Epithelial cell of proximal tubule (primary cell): ENCODE measurements around the gene IDH2. TPM values are rescaled to one million over a fixed set of nuclear protein-coding genes. Genes with fewer than 3 reads are reported as not detected.
A peak's percentile ranks its signal among the peaks of the same experiment; 100 is the strongest.
"Not testable (repeated sequence)": the region's sequence is repeated elsewhere in the genome, so short reads cannot be mapped to it uniquely, and the experiment has no call there.

ENCODE experiments used
- DNase-seq: peaks from one replicate; pipeline ENCODE4 v3.0.0-alpha.2; 2011; ENCODE audit warnings: low read depth
- H3K4me3 ChIP-seq: 2 replicates; pipeline ENCODE4 v1.5.1; 2011; ENCODE audit warnings: low read depth, mild to moderate bottlenecking, low read length
- total RNA-seq: library from RNA; depleted of rRNA; stranded (reverse); fragments of >200 nt; gene quantifications from 2 replicates; pipeline ENCODE4 v1.2.3, GENCODE V29; 2015
- TF ChIP-seq, protein P1 (sequence below): conservative IDR thresholded peaks from 2 replicates; pipeline ENCODE4 v1.5.1; 2012; ENCODE audit warnings: low read depth, mild to moderate bottlenecking, low read length

The IDH2 gene
- total RNA-seq, 1 donor from 2014 or later = 170 TPM

DNA sequence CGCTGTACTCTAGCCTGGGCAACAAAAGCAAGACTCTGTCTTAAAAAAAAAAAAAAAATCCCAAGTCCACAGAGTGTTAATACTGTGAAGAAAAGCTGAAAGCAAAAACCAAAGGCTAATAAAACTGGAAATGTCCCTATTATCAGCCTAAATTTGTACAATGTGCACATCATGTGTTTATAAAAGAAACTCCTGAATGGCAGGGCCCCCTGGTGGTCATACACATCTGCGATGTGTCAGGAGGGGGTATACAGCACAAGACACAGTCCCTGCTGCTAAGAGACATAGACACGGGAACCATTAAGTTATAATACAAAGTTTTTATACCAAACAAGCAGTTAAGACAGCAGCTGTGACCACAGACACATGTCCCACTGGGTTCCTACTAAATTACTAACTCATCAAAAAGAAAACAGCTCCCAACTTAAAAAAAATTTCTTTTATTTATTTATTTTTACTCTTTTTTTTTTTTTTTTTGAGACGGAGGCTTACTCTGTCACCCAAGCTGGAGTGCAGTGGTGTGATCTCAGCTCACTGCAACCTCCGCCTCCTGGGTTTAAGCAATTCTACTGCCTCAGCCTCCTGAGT is 31.0 kb downstream of the IDH2 start:
- DNase-seq = no peak
- TF ChIP-seq, protein P1, sequence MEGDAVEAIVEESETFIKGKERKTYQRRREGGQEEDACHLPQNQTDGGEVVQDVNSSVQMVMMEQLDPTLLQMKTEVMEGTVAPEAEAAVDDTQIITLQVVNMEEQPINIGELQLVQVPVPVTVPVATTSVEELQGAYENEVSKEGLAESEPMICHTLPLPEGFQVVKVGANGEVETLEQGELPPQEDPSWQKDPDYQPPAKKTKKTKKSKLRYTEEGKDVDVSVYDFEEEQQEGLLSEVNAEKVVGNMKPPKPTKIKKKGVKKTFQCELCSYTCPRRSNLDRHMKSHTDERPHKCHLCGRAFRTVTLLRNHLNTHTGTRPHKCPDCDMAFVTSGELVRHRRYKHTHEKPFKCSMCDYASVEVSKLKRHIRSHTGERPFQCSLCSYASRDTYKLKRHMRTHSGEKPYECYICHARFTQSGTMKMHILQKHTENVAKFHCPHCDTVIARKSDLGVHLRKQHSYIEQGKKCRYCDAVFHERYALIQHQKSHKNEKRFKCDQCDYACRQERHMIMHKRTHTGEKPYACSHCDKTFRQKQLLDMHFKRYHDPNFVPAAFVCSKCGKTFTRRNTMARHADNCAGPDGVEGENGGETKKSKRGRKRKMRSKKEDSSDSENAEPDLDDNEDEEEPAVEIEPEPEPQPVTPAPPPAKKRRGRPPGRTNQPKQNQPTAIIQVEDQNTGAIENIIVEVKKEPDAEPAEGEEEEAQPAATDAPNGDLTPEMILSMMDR = peak; percentile 87
- no peak overlapping the region for H3K4me3 ChIP-seq

DNA sequence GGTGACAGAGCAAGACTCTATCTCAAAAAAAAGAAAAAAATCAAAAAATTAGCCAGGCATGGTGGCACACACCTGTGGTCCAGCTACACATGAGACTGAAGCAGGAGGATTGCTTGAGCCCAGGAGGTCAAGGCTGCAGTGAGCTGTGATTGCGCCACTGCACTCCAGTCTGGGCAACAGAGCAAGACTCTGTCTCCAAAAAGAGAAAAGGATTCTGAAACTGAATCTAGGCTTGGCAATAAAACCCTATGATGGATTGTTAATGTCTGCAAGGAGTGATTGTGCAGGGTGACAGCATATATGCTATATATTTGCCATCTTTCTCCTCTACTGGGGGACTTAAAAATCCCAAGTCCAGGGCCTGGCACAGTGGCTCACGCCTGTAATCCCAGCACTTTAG is 31.6 kb downstream of the IDH2 start:
- not testable (repeated sequence) for DNase-seq, H3K4me3 ChIP-seq

DNA sequence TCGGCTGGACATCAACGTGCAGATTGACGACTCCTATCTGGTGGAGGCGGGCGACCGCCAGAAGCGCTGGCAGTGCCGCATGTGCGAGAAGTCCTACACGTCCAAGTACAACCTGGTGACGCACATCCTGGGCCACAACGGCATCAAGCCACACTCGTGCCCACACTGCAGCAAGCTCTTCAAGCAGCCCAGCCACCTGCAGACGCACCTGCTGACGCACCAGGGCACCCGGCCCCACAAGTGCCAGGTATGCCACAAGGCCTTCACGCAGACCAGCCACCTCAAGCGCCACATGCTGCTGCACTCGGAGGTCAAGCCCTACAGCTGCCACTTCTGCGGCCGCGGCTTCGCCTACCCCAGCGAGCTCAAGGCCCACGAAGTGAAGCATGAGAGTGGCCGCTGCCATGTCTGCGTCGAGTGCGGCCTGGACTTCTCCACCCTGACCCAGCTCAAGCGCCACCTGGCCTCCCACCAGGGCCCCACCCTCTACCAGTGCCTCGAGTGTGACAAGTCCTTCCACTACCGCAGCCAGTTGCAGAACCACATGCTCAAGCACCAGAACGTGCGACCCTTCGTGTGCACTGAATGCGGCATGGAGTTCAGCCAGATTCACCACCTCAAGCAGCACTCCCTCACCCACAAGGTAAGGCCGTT is 34.2 kb downstream of the IDH2 start:
- H3K4me3 ChIP-seq = no peak overlapping the region
- TF ChIP-seq, protein P1 = no peak
- no peak for DNase-seq

DNA sequence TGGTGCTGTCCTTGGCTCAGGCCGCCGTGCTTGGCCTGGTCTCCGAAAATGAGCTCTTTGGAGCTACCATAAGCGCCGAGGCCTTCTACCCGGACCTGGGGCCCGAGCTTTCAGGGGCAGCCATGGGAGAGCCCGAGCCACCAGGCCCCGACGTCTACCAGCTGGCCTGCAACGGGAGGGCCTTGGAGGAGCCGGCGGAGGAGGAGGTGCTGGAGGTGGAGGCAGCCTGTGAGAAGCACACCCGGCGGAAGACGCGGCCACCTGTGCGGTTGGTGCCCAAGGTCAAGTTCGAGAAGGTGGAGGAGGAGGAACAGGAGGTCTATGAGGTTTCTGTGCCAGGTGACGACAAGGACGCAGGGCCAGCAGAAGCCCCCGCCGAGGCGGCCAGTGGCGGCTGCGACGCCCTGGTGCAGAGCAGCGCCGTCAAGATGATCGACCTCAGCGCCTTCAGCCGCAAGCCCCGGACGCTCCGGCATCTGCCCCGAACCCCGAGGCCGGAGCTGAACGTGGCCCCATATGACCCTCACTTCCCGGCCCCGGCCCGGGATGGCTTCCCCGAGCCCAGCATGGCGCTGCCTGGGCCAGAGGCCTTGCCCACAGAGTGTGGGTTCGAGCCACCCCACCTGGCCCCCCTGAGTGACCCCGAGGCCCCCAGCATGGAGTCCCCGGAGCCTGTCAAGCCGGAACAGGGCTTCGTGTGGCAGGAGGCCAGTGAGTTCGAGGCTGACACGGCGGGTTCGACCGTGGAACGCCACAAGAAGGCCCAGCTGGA is 34.9 kb downstream of the IDH2 start:
- DNase-seq = no peak
- no peak overlapping the region for H3K4me3 ChIP-seq
- TF ChIP-seq, protein P1 = no peak

DNA sequence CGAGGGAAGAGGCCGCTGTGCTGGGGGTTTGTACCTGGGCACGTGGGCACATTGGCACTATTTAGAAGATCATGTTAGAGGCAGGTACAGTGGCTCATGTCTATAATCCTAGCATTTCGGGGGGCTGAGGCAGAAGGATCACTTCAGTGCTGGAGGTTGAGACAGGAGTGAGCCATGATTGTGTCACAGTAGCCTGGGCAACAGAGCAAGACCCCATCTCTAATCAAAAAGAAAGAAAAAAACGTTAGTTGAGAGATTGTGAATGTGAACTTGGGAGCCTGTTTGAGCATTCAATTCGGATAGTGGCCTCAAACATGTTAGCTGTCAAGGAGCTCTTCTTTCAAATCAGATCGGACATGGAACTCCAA is 36.6 kb downstream of the IDH2 start:
- DNase-seq = no peak
- TF ChIP-seq, protein P1 = no peak
- no peak overlapping the region for H3K4me3 ChIP-seq

DNA sequence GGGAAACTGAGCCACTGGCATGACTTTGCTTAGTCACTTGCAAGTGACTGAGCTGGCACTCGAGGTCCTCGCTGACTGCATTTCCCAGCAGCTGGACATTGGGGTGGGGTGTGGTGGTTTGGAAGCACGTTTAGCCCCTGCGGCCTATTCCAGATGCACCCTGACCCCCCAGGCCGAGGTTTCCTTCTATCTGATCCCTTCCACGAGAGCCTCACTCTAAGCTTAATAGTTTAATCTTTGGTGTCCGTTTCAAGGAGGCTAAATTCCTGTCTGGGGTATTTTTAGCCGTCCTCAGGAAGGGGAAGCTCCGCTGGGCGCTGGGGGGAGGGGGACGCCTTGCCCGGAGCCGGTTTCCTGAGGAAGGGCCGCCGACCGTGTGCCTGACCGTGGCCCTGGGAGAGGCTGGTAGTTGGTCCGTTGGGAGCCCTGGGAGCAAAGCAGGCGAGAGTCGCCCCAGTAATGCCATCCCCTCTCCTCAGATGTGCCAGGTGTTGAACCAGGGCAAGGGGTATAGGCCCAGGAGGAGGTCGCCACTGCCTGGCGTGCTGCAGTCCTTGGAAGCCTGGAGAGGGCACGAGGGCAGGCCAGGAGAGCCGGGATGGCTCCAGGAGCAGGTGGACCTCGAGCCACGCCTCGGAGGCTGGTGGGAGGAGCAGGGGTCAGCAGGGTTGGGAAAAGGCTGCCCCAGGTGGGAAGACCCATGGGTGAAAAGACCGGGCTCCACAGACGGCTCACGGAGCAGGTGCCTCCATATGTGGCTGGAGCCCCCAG is 37.2 kb downstream of the IDH2 start:
- no peak for DNase-seq
- TF ChIP-seq, protein P1 = no peak

DNA sequence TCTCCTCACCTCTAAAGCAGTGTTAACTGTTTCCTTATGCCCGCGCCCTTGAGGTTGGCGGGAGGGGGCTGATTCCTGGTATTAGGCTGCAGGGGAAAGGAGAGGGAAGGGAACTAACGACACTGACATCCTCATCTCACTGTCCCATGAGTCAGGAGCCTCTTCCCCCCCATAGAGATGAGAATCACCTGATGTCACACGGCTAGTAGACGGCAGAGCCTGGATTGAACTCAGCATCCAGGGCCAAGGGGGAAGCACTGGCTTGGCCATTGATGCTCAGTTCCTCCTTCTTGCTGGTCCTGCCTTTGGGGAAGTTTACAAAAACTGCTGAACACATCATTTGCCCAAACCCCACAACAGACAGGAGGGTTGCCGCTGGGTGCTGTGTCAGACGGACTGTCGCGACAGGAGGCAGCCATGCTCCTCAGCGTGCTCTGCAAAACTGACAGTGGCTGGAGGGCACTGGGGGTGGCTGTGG is 38.5 kb downstream of the IDH2 start:
- DNase-seq = no peak
- TF ChIP-seq, protein P1 = no peak
- H3K4me3 ChIP-seq = no peak overlapping the region

More for the DNA sequence above, 37.2 kb downstream of the IDH2 start:
- H3K4me3 ChIP-seq = no peak overlapping the region
